Glutamatergic neuron (in vitro differentiated cells): Measurements from ENCODE around the gene FBXO17. TPM values are rescaled to one million over a fixed set of nuclear protein-coding genes. Genes with fewer than 3 reads are reported as not detected.

Experiments
- DNase-seq: peaks from one replicate; pipeline ENCODE4 v3.0.0; 2022
- H3K27ac Mint-ChIP-seq: one replicate; pipeline ENCODE4 v1.8.0; 2020; ENCODE audit warnings: mild to moderate bottlenecking, mixed read lengths, inconsistent platforms; ENCODE audit not compliant: unreplicated experiment
- H3K27me3 Mint-ChIP-seq: one replicate; pipeline ENCODE4 v1.8.0; 2020; ENCODE audit warnings: mild to moderate bottlenecking, moderate library complexity, mixed read lengths, inconsistent platforms; ENCODE audit not compliant: unreplicated experiment
- H3K36me3 Mint-ChIP-seq: one replicate; pipeline ENCODE4 v1.8.0; 2020; ENCODE audit warnings: mild to moderate bottlenecking, mixed read lengths, inconsistent platforms; ENCODE audit not compliant: unreplicated experiment
- H3K4me1 Mint-ChIP-seq: one replicate; pipeline ENCODE4 v1.8.0; 2020; ENCODE audit warnings: mild to moderate bottlenecking, low read depth, mixed read lengths, inconsistent platforms; ENCODE audit not compliant: unreplicated experiment
- H3K4me3 Mint-ChIP-seq: one replicate; pipeline ENCODE4 v1.8.0; 2020; ENCODE audit warnings: mild to moderate bottlenecking, mixed read lengths, inconsistent platforms; ENCODE audit not compliant: unreplicated experiment
- H3K9me3 Mint-ChIP-seq: one replicate; pipeline ENCODE4 v1.8.0; 2020; ENCODE audit warnings: mild to moderate bottlenecking, moderate library complexity, mixed read lengths, inconsistent platforms; ENCODE audit not compliant: unreplicated experiment
- total RNA-seq: library from RNA; stranded (reverse); fragmentation: NEBNext Ultra II Directional; extraction: Animal tissue kit (Norgen Biotek cat#: 25700); gene quantifications from one replicate; pipeline ENCODE4 v1.2.1, GENCODE V29; 2021; ENCODE audit not compliant: unreplicated experiment
- TF ChIP-seq, protein P1 (sequence below): fragments of 200-600 bp; sonication (generic); IDR thresholded peaks from one replicate; pipeline ENCODE4 v1.5.0; 2021; ENCODE audit not compliant: partially characterized antibody, unreplicated experiment

Gene FBXO17
- total RNA-seq, 1 donor from 2014 or later, result 5.5 TPM

- H3K4me3 Mint-ChIP-seq, result no peak overlapping the region
- DNase-seq, result no peak
- H3K36me3 Mint-ChIP-seq, result no peaks in the 10 kb centered on the region
- H3K4me1 Mint-ChIP-seq, result peaks cover 7% of the 10 kb centered on the region
- H3K27me3 Mint-ChIP-seq, result peaks cover 8% of the 10 kb centered on the region
- H3K27ac Mint-ChIP-seq, result no peak overlapping the region
- H3K9me3 Mint-ChIP-seq, result no peaks in the 10 kb centered on the region
- TF ChIP-seq, protein P1, sequence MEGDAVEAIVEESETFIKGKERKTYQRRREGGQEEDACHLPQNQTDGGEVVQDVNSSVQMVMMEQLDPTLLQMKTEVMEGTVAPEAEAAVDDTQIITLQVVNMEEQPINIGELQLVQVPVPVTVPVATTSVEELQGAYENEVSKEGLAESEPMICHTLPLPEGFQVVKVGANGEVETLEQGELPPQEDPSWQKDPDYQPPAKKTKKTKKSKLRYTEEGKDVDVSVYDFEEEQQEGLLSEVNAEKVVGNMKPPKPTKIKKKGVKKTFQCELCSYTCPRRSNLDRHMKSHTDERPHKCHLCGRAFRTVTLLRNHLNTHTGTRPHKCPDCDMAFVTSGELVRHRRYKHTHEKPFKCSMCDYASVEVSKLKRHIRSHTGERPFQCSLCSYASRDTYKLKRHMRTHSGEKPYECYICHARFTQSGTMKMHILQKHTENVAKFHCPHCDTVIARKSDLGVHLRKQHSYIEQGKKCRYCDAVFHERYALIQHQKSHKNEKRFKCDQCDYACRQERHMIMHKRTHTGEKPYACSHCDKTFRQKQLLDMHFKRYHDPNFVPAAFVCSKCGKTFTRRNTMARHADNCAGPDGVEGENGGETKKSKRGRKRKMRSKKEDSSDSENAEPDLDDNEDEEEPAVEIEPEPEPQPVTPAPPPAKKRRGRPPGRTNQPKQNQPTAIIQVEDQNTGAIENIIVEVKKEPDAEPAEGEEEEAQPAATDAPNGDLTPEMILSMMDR, result no peak
These were observed 5.2 kb upstream of the FBXO17 start for GRCh38 chr19:38980583-38981374.

- no peaks in the 10 kb centered on the region for H3K36me3 Mint-ChIP-seq
- H3K9me3 Mint-ChIP-seq, result no peaks in the 10 kb centered on the region
- DNase-seq, result no peak
- peaks cover 8% of the 10 kb centered on the region for H3K27me3 Mint-ChIP-seq
- H3K4me1 Mint-ChIP-seq, result peaks cover 11% of the 10 kb centered on the region
- no peak overlapping the region for H3K27ac Mint-ChIP-seq
- TF ChIP-seq, protein P1, result no peak
- H3K4me3 Mint-ChIP-seq, result no peak overlapping the region
These were observed 4.3 kb upstream of the FBXO17 start for GRCh38 chr19:38979812-38980211.

DNA sequence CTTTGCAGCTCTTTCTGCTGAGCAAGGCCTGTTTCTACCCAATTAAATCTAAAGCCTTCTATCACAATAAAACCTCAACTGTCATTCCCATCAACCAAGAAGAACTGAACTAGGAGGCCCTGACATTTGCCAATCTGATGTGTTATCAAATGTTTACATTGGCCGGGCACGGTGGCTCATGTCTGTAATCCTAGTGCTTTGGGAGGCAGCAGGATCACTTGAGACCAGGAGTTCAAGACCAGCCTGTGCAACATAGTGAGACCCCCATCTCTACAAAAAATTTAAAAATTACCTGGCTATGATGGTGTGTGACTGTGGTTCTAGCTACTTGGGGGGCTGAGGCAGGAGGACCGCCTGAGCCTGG is 2.8 kb upstream of the FBXO17 start:
- Mint-ChIP-seq H3K27me3 (peaks cover 8% of the 10 kb centered on the region), H3K36me3 (no peaks in the 10 kb centered on the region), H3K4me3 (no peak overlapping the region), H3K4me1 (peaks cover 11% of the 10 kb centered on the region), H3K27ac (no peak overlapping the region), H3K9me3 (peaks cover 3% of the 10 kb centered on the region)
- TF ChIP-seq, protein P1, result no peak
- DNase-seq, result no peak

DNA sequence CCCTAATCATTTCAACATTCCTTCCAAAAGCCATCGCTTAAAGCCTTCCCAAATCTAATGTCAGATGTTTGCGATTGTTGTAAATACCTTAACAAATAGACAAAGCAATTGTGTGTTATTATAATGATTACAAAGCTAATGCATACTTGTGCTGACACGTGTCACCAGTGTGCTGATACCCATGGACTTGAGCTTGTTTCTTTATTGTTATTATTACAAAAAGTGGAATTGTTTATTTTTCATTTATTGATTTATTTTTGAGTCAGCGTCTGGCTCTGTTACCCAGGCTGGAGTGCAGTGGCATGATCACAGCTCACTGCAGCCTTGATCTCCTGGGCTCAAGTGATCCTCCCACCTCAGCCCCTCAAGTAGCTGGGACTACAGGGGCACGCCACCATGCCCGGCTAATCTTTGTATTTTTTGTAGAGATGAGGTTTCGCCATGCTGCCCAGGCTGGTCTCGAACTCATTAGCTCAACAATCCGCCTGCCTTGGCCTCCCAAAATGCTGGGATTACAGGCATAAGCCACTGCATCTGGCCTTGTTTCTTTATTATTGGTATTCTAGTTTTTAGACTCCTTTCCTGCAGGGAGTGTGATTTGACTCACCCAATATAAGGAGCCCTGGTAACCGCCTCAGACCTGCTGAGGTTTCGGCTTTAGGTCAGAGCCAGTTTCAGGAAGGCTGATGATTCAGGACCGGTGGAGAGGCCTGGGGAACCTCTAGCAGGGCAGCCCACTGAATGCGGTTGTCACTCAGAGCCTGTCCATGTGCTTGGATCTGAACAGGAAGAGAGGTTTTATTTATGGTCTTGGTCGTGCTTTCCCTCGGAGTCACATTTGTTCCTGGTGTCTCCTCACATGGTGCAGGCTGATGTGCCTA is 2.1 kb upstream of the FBXO17 start:
- Mint-ChIP-seq H3K9me3 (peaks cover 3% of the 10 kb centered on the region), H3K27ac (no peak overlapping the region), H3K4me3 (no peak overlapping the region), H3K36me3 (no peaks in the 10 kb centered on the region), H3K27me3 (peaks cover 8% of the 10 kb centered on the region), H3K4me1 (peaks cover 11% of the 10 kb centered on the region)
- TF ChIP-seq, protein P1, result no peak
- DNase-seq, result no peak
